T follicular helper cell (primary cell): Measurements from ENCODE around the gene NLRP1.

ENCODE experiments used
- DNase-seq: peaks from one replicate; pipeline ENCODE4 v3.0.0-alpha.2; 2020; ENCODE audit warnings: low read depth

The NLRP1 gene

DNA sequence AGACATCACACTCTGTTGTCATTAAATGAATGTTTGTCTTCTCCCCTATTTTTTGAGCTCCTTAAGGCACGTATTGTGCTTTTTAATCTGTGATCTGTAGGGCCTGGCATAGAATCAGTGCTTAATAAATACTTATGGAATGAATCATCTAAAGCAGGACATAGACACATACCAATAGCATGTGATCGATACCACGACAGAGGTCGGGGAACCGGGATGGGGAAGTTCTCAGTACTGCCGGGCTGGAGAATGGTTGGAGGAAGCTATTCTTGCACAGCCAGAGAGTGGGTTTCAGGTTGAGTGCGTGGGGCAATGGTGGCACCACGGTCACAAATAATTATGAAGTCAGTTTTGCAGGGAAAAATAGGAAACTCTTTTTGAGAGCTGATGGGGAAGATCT lies 26.8 kb downstream of the NLRP1 start:
- DNase-seq, result no peak

DNA sequence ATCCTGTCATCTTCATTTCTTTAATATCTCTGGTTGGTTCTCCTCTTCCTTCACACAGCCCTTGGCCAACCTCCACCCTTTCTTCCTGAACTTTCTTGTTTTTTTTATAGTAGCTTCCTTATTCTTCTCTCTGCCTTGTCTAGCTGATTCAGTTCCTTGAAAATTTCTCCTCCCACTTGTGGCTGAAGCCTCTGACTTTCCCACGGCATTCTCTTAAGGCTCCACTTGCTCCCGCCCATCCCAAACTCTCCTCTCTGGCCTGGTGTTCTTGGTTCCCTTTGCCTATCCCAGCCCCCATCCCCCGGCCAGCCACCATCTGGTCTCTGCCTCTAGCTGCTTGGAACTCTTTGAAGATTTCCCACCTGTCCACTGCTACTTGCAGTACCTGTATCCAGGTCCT lies 29.1 kb downstream of the NLRP1 start:
- DNase-seq, result no peak

DNA sequence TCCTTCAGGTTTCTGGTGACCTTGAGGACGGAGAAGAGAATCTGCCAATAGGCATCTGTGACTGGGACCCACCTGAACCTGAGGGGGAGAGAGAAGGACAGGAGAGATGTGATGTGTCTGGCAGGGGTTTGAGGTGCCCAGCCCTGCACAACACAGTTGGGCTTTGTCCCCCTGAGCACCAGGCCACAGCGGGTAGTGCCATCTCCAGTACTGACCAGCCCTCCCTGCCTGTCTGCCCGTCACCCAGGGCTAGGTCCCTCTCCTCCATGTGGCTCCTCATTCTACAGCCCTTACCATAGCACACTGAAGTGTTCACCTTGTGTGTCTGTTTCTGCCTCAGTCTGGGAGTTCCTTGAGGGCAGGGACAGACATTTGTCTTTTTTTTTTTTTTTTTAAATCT lies 30.8 kb downstream of the NLRP1 start:
- DNase-seq, result no peak

DNA sequence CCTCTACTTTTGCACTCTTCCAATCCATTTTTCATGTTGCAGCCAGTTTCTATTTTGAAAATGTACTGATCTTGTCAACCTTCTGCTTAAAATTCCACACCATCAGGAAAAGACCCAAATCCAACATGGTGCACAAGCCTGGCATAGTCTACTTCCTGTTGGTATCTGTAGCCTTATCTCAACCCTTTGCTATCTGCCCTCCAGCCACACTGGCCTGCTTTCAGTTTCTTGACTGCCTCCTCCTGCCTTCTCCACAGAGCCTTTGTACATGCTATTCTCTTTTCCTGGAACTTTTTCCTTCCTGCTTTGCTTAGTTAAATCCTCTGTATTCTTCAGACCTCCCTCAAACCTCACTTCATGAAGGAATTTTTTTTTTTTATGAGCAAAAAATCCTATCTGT lies 31.5 kb downstream of the NLRP1 start:
- no peak for DNase-seq

DNA sequence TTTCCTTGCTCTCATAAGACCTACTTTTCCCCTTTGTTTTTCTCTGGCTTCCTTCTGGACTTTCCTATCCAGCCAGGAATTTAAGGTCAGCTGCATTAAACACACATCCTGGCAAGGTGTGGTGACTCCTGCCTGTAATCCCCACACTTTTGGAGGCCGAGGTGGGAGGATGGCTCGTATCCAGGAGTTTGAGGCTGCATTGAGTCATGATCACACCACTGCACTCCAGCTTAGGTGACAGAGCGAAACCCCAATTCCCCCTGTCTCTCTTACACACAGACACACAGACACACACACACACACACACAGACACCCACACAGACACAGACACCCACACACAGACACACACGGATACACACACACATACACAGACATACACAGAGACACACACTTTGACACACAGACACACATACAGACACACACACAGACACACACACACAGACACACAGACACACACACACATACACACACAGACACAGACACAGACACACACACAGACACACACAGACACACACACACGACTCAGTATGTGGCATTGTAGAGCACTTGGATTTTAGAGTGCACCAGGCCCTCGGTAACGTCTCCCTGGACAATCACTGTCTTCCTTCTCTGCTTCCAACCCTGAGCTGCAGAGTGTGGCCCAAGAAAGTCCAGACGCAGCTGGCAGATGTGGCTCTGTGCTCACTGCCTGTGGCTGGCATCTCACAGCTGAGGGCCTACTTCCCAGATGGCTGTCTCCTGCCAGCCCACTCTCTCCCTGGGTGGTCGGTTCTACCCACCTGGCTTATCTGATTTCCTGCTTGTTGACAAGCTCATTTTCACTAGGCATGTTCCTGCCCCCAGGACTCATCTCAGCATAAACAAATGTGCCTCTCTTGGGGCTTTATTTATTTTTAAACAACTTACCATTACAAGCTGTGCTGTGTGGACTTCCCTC lies 39.0 kb downstream of the NLRP1 start:
- no peak for DNase-seq

DNA sequence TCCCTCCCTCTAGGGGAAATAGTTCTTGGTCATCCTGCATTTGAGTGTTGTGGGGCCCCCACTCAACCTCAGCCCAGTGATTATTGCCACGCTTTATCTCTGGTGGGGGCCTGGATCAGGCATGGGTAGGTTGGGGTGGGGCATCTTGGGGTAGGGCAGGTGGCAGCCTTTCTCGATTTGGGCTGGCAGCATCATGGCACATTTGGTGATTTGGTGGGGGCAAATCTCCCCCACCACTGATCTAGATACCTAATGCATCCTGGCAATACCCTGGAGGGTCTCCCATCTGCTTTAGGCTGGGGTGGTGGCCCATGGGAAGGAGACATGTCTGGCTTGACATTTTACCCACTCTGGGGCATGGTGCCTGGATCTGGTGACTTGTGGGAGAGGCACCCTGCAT lies 40.2 kb downstream of the NLRP1 start:
- no peak for DNase-seq

DNA sequence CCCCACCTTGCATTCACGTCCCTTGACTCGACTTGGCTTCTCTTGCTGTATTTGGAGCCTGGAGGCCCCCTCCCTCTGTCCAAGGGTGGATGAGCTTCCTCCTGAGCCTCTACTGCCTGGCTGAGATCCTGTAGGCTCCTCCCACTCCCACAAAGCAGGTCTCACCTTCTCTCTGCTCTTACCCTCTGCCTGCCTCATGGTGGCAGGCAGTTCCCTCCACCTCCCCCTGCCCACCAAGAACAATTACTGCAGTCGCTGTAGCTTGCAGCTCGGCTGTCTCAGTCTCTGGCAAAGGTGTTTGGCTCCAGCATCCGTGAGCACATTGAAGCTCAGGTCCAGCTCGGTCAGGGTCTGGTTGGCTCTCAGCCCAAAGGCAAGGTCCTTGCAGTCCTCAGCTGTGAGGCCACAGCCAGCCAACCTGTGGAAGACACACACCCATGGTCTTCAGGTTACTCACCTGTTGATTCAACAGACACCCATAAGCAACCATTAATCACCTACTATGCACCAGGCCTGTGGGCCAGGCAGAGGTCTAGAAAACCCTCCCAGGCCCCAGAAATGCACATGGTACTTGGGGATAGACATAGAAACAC lies 42.6 kb downstream of the NLRP1 start:
- no peak for DNase-seq

DNA sequence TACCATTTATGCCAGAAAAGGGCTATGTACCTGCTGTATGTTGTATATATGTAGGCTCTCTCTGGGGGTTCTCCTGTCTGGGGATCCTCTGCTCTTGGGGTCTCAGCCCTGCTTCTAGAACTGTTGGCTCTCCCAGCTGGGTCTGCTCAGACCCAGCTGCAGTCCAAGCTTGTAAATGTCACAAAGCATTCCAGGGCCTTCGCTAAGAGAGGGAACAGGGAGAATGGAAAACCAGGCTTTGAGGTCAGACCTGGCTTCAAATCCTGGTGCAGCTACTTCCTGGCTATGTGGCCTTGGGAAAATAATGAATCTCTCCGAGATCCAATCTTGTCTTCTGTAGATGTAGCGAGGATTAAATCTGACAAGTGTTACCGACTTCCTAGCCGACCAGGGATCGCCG lies 44.0 kb downstream of the NLRP1 start:
- DNase-seq, result no peak

DNA sequence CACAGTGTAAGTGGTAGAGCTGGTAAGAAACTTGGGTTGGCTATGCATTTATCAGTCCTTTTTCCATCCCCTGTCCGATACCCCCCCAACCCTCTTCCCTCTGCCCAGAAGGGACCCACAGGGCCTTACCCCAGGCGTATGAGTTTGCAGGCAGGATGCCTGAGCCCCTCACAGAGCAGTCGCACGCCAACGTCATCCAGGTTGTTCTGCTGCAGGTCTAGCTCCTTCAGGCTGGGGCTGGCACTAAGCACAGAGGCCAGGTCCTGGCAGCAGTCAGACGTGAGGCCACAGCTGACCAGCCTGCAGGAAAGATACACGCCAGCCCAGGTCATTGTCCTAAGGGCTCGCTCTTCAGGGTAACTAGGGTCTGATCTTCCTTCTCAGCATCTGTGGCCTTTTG lies 45.0 kb downstream of the NLRP1 start:
- no peak for DNase-seq

DNA sequence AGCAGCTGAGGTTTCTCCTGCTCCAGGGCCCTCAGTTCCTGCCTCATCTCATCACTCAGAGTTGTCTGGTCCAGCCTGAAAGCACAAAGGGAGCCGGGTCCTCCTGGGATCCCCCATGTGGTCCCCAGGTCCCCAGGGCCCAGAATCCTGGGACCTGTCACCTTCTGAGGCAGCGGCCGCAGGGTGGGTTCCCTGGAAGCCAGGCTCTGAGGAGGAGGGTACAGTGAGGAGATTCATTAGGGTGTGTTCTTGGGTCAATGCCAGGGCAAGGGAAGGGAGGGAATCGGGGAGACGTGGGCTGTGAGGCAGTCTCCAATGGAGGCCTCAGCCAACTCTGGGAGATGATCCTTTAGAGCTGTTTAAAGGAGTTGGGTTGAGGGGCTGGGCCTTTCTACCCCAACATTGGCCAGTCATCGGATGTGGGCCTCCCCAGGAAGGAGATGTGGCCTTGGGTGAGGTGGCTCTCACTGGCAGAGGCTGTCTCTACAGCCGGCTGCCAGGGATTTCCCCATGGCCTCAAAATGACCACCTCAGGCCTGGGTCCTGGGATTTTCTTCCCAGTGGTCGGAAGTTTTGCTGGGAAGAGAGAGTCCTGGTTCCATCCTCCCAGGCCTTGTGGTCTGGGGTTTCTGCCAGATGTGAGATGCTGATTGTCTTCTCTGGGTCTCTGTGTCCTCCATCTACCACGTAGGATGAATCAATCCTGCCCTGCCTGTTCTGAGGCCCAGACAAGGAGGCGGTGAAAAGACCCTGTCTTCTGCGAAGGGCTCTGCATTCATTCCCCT lies 47.3 kb downstream of the NLRP1 start:
- DNase-seq, result no peak

DNA sequence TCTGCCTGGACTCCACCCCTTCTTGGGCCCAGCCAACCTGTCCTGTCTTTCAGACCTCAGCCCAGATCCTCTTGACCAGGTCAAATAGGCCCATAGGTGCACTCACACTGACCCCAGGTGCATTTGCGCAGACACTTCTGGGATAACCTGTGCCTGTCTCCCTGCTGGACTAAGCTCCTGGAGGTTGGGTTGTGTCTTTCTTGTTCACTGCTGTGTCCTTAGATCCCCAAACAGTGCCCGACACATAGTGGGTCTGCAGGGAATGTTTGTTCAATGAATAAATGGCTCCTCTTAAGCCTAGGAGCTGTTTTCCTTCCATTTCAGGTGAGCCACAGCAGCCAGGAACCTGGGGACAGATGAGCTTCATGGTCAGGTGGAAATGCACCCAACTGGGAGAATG lies 48.9 kb downstream of the NLRP1 start:
- DNase-seq, result no peak

DNA sequence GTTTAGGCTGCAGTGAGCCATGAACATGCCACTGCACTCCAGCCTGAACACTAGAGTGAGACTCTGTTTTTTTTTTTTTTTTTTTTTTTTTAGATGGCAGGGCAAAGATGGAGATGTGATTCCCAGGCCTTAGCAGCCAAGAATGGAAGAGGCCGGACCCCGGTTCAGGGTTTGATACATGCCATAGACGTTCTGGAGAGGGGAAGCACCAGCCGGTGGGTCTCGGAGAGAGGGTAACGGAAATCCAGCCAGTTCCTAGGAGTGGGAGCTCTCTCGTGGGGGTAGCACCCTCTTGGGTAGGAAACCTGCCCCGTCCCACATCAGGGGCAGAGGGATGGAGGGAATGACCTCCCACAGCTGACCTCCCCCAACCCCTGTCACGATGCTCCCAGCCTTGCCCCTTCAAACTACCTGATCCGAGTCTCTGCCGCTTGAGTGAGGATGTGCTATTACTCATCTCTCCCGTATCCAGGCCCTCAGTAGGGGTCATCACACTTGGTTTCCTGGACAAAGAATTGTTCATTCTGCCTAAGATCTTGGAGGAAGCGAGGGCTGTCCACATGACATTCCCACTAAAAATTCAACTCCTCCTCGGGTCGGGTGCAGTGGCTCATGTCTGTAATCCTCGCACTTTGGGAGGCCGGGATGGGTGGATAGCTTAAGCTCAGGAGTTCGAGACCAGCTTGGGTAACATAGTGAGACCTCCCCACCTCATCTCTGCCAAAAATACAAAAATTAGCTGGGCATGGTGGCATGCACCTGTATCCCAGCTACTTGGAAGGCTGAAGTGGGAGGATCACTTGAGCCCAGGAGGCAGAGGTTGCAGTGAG lies 50.6 kb downstream of the NLRP1 start:
- DNase-seq, result no peak

DNA sequence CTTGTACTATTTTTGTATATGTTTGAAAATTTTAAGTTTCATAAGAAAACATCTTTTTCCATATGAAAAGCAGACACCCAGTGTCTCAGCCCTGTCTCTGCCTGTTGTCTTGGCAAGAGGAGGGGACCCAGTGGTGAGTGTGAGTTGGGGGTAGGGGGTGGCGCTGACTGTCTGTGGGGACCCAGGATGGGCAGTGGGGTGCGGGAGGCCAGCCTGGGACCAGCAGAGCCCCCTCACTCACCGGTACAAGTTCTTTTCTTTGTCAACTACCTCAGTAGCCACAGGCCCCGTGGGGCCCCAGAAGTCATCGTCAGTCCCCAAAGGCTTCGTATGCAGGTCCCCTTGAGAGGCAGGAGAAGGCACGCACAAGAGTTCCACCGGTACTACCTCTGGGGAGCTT lies 51.7 kb downstream of the NLRP1 start:
- no peak for DNase-seq

DNA sequence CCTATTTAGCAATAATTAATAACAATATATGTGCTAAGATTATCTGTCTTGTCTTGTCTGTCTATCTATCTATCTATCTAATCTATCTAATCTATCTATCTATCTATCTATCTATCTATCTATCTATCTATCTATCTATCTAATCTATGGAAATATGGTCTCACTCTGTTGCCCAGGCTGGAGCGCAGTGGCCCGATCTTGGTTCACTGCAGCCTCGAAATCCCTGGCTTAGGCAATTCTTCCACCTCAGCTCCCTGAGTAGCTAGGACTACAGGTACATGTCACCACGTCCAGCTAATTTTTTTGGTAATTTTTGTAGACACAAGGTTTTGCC lies 53.3 kb downstream of the NLRP1 start:
- DNase-seq, result no peak

DNA sequence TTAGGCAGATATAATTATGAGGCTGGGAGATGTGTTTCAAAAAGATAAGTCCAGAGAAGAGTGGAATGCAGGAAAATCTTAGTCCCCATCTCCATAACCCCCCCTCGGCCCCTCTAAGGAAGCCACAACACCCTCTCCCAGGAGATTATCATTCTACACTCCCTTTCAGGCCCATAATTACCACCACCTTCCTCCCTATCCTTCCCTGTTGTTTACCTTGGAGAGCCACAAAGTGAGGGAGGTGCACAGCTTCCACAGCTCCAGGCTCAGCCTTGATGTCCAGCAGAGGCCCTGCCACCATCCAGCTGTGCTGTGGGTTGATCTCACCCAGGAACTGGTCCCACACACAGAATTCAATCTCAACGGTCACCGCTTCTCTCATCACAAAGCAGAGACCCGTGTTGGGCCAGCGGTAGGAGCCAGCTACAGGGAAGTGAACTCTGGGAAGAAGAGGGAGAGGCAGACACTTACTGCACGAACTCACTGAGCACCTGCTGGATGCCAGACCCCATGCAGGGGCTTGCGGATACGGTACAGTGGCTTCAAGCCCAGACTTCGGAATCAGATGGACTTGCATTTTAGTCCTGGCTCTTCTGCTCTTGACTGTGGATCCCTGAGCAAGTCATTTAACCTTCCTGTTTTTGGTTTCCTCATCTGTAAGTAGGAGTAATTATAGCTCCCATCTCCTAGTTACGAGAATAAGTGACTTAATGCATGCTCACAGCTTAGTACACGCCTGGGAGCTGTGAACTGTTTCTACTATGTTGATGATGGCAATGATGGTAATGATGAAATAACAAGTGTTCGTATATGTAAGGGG lies 53.8 kb downstream of the NLRP1 start:
- no peak for DNase-seq

DNA sequence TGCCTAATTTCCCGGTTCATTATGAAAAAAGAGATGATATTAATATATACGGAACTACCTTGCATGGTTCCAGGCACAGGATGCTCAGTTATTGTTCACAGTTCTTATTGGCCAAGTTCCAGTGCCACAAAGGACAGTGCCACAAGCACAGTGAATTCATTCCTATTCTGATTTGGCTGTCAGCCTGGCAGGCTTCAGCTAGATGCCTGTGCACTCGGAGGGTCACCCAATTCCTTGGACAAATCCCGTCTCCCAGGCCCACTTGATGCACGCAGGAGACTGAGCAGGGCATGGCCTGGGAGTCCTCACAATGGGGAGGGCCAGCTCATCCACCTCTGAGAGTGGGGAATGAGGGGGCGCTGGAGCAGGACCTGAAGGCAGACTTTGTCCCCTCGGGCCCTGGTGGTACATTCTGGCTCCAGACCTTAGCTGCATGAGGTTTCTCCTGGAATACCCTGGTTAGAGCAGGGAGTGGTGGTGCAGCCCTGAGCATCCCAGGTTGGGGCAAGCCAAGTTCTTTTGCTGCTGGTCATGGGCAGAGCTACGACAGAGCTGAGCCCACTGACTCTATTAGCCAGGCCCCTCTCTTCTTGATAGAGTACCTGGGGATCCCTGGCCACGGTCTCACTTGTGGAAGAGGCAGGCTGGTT lies 56.6 kb downstream of the NLRP1 start:
- DNase-seq, result no peak

DNA sequence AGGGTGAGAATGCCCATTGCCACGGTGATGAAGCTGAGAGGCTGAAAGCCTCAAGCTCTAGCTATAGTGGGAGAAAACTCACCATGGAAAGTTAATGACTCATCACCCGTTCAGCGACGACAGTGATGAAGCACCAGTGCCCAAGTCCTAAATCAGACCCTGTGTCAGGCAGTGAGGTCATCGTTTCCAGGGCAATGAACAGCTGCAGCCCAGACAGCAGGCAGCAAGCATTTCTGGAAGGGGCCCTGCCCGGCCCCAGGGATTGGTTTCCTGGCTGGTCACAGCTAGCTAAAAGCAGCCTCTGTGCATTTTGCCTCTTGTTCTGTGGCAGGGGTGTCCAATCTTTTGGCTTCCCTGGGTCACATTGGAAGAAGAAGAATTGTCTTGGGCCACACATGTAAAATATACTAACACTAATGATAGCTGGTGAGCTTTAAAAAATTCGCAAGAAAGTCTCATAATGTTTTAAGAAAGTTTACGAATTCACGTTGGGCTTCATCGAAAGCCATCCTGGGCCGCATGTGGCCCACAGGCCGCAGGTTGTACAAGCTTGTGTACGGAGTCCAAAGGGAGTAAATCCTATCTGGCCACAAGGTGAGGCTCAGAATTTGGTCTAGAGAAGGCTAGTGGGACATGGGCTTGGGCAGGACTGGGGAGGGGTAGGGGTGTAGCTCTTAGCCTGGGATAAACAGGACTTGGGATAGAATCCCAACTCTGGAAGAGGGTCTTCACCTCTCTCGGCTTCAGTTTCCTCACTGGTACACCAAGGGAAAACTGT lies 57.3 kb downstream of the NLRP1 start:
- no peak for DNase-seq

DNA sequence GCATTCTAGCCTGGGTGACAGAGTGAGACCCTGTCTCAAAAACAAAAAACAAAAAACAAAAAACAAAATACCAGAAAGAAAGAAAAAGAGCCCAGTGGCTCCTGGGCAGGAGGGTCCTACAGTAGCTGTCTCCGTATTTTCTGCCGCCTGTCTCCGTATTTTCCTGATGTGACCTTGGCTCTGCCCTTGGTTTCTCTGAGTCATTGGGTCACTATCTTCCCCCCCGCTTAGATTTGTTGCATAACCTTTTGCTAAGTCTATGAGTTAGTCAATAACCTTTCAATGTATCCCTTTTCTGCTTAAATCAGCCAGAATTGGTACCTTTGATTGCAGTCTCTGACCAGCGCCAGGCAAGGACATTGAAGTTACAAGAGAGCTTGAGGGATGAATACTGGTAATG lies 61.1 kb downstream of the NLRP1 start:
- no peak for DNase-seq

DNA sequence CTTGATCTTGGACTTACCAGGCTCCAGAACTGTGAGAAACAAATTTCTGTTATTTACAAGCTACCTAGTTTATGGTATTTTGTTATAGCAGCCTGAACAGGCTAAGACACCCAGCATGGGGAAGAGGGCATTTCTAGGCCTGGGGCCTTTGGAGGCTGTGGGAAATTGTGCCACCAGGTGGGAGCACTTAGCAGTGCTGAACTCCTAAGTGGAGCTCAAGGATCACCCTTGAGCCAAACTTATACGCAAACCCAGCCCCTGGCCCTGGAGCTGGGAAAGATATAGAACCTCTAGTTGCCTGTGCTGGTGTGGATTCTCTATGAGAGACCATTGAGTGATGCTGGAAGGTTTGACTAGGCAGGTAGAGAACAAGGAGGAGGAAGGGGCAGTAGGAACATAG lies 61.8 kb downstream of the NLRP1 start:
- DNase-seq, result no peak
